H1 (cell line): ENCODE measurements around the gene CDC27. TPM values are rescaled to one million over a fixed set of nuclear protein-coding genes. Genes with fewer than 3 reads are reported as not detected.

Source experiments
- CHD1 ChIP-seq: IDR thresholded peaks from 2 replicates; pipeline ENCODE4 v1.6.1; 2012; ENCODE audit warnings: low read depth, low read length, improper control_type of control experiment
- CHD2 ChIP-seq: IDR thresholded peaks from 2 replicates; pipeline ENCODE4 v1.6.1; 2012; ENCODE audit warnings: low read length, improper control_type of control experiment
- CHD7 ChIP-seq: fragments of 300-600 bp; sonication (generic); IDR thresholded peaks from 2 replicates; pipeline ENCODE4 v1.7.1; 2012; ENCODE audit warnings: low read length, moderate library complexity, mild to moderate bottlenecking, inconsistent platforms; ENCODE audit not compliant: insufficient replicate concordance
- EP300 ChIP-seq, 2 experiments: IDR thresholded peaks; 1 replicate in 1 of 2; 2 replicates in 1 of 2; pipeline ENCODE4 v1.6.1; 2011 to 2012; ENCODE audit warnings: low read depth in 2 of 2, low read length in 2 of 2, mild to moderate bottlenecking in 2 of 2, borderline replicate concordance in 1 of 2, inconsistent platforms in 1 of 2, moderate library complexity in 1 of 2
- GTF2F1 ChIP-seq: IDR thresholded peaks from 2 replicates; pipeline ENCODE4 v1.6.1; 2012; ENCODE audit warnings: low read depth, low read length, improper control_type of control experiment, borderline replicate concordance
- NANOG ChIP-seq: IDR thresholded peaks from 2 replicates; pipeline ENCODE4 v1.6.1; 2011; ENCODE audit warnings: low read length, low read depth, mild to moderate bottlenecking, inconsistent platforms; ENCODE audit not compliant: insufficient read depth, poor library complexity, severe bottlenecking
- POLR2A ChIP-seq, 2 experiments: IDR thresholded peaks; 1 replicate in 1 of 2; 2 replicates in 1 of 2; pipeline ENCODE4 v1.6.1; 2011; ENCODE audit warnings: low read depth in 2 of 2, low read length in 2 of 2, mild to moderate bottlenecking in 2 of 2; ENCODE audit errors: control extremely low read depth in 1 of 2
- RBBP5 ChIP-seq: IDR thresholded peaks from 2 replicates; pipeline ENCODE4 v1.7.1; 2012; ENCODE audit warnings: low read depth, mild to moderate bottlenecking, inconsistent platforms, low read length, moderate library complexity, borderline replicate concordance
- ZNF274 ChIP-seq: IDR thresholded peaks from 2 replicates; pipeline ENCODE4 v1.7.0; 2012; ENCODE audit warnings: low read length, borderline replicate concordance; ENCODE audit errors: extremely low read depth
- polyA plus RNA-seq, 7 experiments: library from polyadenylated mRNA; depleted of rRNA in 3 of 7; stranded (reverse) in 5 of 7; unstranded in 2 of 7; fragments of >200 nt in 5 of 7; fragments of 200-250 nt in 2 of 7; gene quantifications; 1 replicate in 5 of 7; 2 replicates in 1 of 7; 4 replicates in 1 of 7; pipeline versions ENCODE4 v1.2.1 to v1.2.3, GENCODE V29; 2011 to 2013; ENCODE audit warnings: missing spikeins in 2 of 7, mixed read lengths in 2 of 7
- total RNA-seq: library from RNA; stranded (reverse); fragmentation: NEBNext Ultra II Directional; extraction: Animal tissue kit (Norgen Biotek cat#: 25700); gene quantifications from 2 replicates; pipeline ENCODE4 v1.2.1, GENCODE V29; 2021

CDC27 gene
- total and polyA plus RNA-seq, 2 of the 8 experiments (the other 6 are each of a cell fraction or from before 2014, with no cell fraction given), result 41.9 to 87.5 TPM

- TF ChIP-seq CHD2 (no peak), POLR2A (IDR thresholded peaks at IDR 0.05; ENCODE audit: control extremely low read depth in 1 of 2, low read depth in 2 of 2, low read length in 2 of 2) (no peak), ZNF274 (no peak), RBBP5 (no peak), NANOG (no peak), GTF2F1 (no peak), EP300 (IDR thresholded peaks at IDR 0.05; ENCODE audit: borderline replicate concordance in 1 of 2, low read depth in 2 of 2, low read length in 2 of 2) (no peak), CHD1 (no peak), CHD7 (no peak)
These were observed 29.9 kb upstream of the CDC27 start (continued) for GRCh38 chr17:47218896-47219430.
